B cell (primary cell): ENCODE results near the gene LGR5. TPM values are rescaled to one million over a fixed set of nuclear protein-coding genes. Genes with fewer than 3 reads are reported as not detected.

Source experiments
- ATAC-seq: fragments of 200-7000 bp; cut with Tn5 transposase; one replicate; pipeline ENCODE4 v1.10.0; 2021; ENCODE audit warnings: low read depth, mild to moderate bottlenecking, moderate number of reproducible peaks, moderate library complexity
- CTCF ChIA-PET: fragments of 350-600 bp; sonication (Branson Sonifier 250); formaldehyde crosslinking; loops from one replicate; lab custom pipeline; 2021; ENCODE audit warnings: antibody characterized with exemption, inconsistent platforms; lab: Charles Lee
- POLR2A ChIA-PET: fragments of 350-600 bp; sonication (Branson Sonifier 250); formaldehyde crosslinking; loops from one replicate; lab custom pipeline; 2021; ENCODE audit warnings: antibody characterized with exemption; lab: Charles Lee
- DNase-seq: peaks from one replicate; pipeline ENCODE4 v3.0.0; 2013
- H2AFZ ChIP-seq: 2 replicates; pipeline ENCODE4 v1.6.1; 2012; ENCODE audit warnings: mild to moderate bottlenecking, low read depth, low read length; ENCODE audit not compliant: insufficient read depth, poor library complexity, severe bottlenecking
- H3K27ac ChIP-seq, 2 donors: 1 replicate in 1 of 2; 2 replicates in 1 of 2; pipeline ENCODE4 v1.5.1; 2012 to 2013; ENCODE audit warnings: low read length in 2 of 2, mild to moderate bottlenecking in 2 of 2, moderate library complexity in 1 of 2
- H3K27me3 ChIP-seq, 4 experiments: fragments of 200-600 bp in 1 of 4; sonication (generic) in 1 of 4; replicated peaks in 1 of 4; 1 replicate in 2 of 4; 2 replicates in 2 of 4; pipeline versions ENCODE4 v1.6.1 to v1.7.0; 2013 to 2016; ENCODE audit warnings: low read length in 3 of 4, mild to moderate bottlenecking in 2 of 4, mixed read lengths in 1 of 4, moderate library complexity in 1 of 4; ENCODE audit not compliant: insufficient read depth in 4 of 4, control insufficient read depth in 3 of 4; ENCODE audit errors: control extremely low read depth in 1 of 4
- H3K36me3 ChIP-seq, 2 experiments: replicated peaks in 1 of 2; 1 replicate in 1 of 2; 2 replicates in 1 of 2; pipeline versions ENCODE4 v1.6.1 to v1.7.1; 2013; ENCODE audit warnings: low read length in 1 of 2; ENCODE audit not compliant: insufficient read depth in 2 of 2, control insufficient read depth in 1 of 2; ENCODE audit errors: control extremely low read depth in 1 of 2, extremely low read depth in 1 of 2
- H3K4me1 ChIP-seq, 2 donors: fragments of 200-600 bp in 1 of 2; sonication (generic) in 1 of 2; 1 replicate in 1 of 2; 2 replicates in 1 of 2; pipeline versions ENCODE4 v1.5.1 to v1.6.1; 2013 to 2017; ENCODE audit warnings: low read length in 2 of 2; ENCODE audit not compliant: control insufficient read depth in 2 of 2, insufficient read depth in 2 of 2
- H3K4me2 ChIP-seq: replicated peaks from 2 replicates; pipeline ENCODE3; 2012; ENCODE audit warnings: mild to moderate bottlenecking, low read depth, low read length; ENCODE audit not compliant: poor library complexity, severe bottlenecking
- H3K4me3 ChIP-seq, 5 experiments: fragments of 200-600 bp in 1 of 5; sonication (generic) in 1 of 5; 1 replicate in 3 of 5; 2 replicates in 2 of 5; pipeline versions ENCODE4 v1.5.1 to v1.7.0; 2011 to 2016; ENCODE audit warnings: low read length in 4 of 5, mild to moderate bottlenecking in 4 of 5, low read depth in 2 of 5, control low read depth in 1 of 5, moderate library complexity in 1 of 5; ENCODE audit not compliant: insufficient read depth in 1 of 5; ENCODE audit errors: control extremely low read depth in 1 of 5, extremely low read depth in 1 of 5
- H3K79me2 ChIP-seq: fragments of 200-600 bp; sonication (generic); one replicate; pipeline ENCODE4 v1.6.0; 2016; ENCODE audit warnings: low read length; ENCODE audit not compliant: control insufficient read depth, insufficient read depth
- H3K9ac ChIP-seq: fragments of 200-600 bp; sonication (generic); 2 replicates; pipeline ENCODE4 v1.6.1; 2017; ENCODE audit warnings: mild to moderate bottlenecking, low read length, moderate library complexity
- H3K9me3 ChIP-seq, 3 donors: one replicate each; pipeline versions ENCODE4 v1.6.1 to v1.7.1; 2013; ENCODE audit warnings: low read length in 2 of 3; ENCODE audit not compliant: control insufficient read depth in 2 of 3, insufficient read depth in 1 of 3; ENCODE audit errors: control extremely low read depth in 1 of 3
- H4K20me1 ChIP-seq: 2 replicates; pipeline ENCODE4 v1.6.0; 2012; ENCODE audit warnings: mild to moderate bottlenecking, low read length; ENCODE audit not compliant: insufficient read depth, control insufficient read depth, poor library complexity, severe bottlenecking
- H3K27ac Mint-ChIP-seq: one replicate; pipeline ENCODE4 v1.8.0; 2021; ENCODE audit warnings: mixed read lengths
- H3K27me3 Mint-ChIP-seq: one replicate; pipeline ENCODE4 v1.8.0; 2021; ENCODE audit warnings: mixed read lengths
- H3K4me1 Mint-ChIP-seq: one replicate; pipeline ENCODE4 v1.8.0; 2021; ENCODE audit warnings: mixed read lengths
- H3K4me3 Mint-ChIP-seq: one replicate; pipeline ENCODE4 v1.8.0; 2021; ENCODE audit warnings: mixed read lengths
- H3K9me3 Mint-ChIP-seq: one replicate; pipeline ENCODE4 v1.8.0; 2022; ENCODE audit warnings: mixed read lengths; ENCODE audit not compliant: insufficient read depth
- EZH2 ChIP-seq: IDR thresholded peaks from 2 replicates; pipeline ENCODE4 v1.6.1; 2012; ENCODE audit warnings: borderline replicate concordance, low read depth, mild to moderate bottlenecking, moderate library complexity, low read length; ENCODE audit not compliant: insufficient read depth, poor library complexity, severe bottlenecking
- WGBS: methylation state at CpG from one replicate; pipeline ENCODE4 v1.1.5; 2013; ENCODE audit warnings: missing lambda C conversion rate; ENCODE audit not compliant: insufficient coverage; 5-methylcytosine and 5-hydroxymethylcytosine counted together
- intact Hi-C: fragments of 100-400 bp; cut with micrococcal nuclease; formaldehyde crosslinking; loops from one replicate; pipeline ENCODE4 v1.10.0; 2022
- polyA plus RNA-seq: library from polyadenylated mRNA; depleted of rRNA; stranded (reverse); fragments of >200 nt; gene quantifications from 2 replicates; pipeline ENCODE4 v1.2.3, GENCODE V29; 2012
- total RNA-seq, 2 donors: library from RNA; stranded (reverse); fragments of 120-200 nt in 1 of 2; gene quantifications; 1 replicate in 1 of 2; 2 replicates in 1 of 2; pipeline versions ENCODE4 v1.2.3 to v1.2.4, GENCODE V29; 2013 to 2022
- TF ChIP-seq, protein P1 (sequence below): fragments of 200-600 bp; IDR thresholded peaks from one replicate; pipeline ENCODE4 v1.8.0; 2022; ENCODE audit warnings: antibody characterized with exemption, mild to moderate bottlenecking

Gene LGR5
- total and polyA plus RNA-seq, 2 donors (not counting 1 experiment from before 2014, with no cell fraction given) = 0.06 TPM; not detected in 1

GRCh38 chr12:71393625-71394024 is 46.0 kb upstream of the LGR5 start:
- Mint-ChIP-seq H3K4me3 (no peak overlapping the region), H3K4me1 (no peaks in the 10 kb centered on the region), H3K9me3 (no peaks in the 10 kb centered on the region), H3K27me3 (peaks cover 3% of the 10 kb centered on the region), H3K27ac (no peak overlapping the region)
- H3K27me3 ChIP-seq = no peaks in the 10 kb centered on the region
- H3K27ac ChIP-seq = no peak overlapping the region
- POLR2A ChIA-PET = no interaction called here
- no peak overlapping the region for H3K9ac ChIP-seq
- ATAC-seq = no peak
- H3K4me2 ChIP-seq = no peak overlapping the region
- intact Hi-C loops = no loop called here
- no peaks in the 10 kb centered on the region for H3K36me3 ChIP-seq
- no peaks in the 10 kb centered on the region for H3K79me2 ChIP-seq
- H2AFZ ChIP-seq = no peak overlapping the region
- TF ChIP-seq, protein P1, sequence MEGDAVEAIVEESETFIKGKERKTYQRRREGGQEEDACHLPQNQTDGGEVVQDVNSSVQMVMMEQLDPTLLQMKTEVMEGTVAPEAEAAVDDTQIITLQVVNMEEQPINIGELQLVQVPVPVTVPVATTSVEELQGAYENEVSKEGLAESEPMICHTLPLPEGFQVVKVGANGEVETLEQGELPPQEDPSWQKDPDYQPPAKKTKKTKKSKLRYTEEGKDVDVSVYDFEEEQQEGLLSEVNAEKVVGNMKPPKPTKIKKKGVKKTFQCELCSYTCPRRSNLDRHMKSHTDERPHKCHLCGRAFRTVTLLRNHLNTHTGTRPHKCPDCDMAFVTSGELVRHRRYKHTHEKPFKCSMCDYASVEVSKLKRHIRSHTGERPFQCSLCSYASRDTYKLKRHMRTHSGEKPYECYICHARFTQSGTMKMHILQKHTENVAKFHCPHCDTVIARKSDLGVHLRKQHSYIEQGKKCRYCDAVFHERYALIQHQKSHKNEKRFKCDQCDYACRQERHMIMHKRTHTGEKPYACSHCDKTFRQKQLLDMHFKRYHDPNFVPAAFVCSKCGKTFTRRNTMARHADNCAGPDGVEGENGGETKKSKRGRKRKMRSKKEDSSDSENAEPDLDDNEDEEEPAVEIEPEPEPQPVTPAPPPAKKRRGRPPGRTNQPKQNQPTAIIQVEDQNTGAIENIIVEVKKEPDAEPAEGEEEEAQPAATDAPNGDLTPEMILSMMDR = no peak
- no peak for TF ChIP-seq EZH2
- H4K20me1 ChIP-seq = no peaks in the 10 kb centered on the region
- no CpG with 5 or more reads among the region's 4 CpGs for WGBS
- DNase-seq = no peak
- no peak overlapping the region for H3K4me3 ChIP-seq
- CTCF ChIA-PET = no interaction called here
- no peaks in the 10 kb centered on the region for H3K4me1 ChIP-seq
- no peaks in the 10 kb centered on the region for H3K9me3 ChIP-seq

- POLR2A ChIA-PET = no interaction called here
- Mint-ChIP-seq H3K9me3 (no peaks in the 10 kb centered on the region), H3K27ac (no peak overlapping the region), H3K27me3 (peaks cover 9% of the 10 kb centered on the region), H3K4me1 (no peaks in the 10 kb centered on the region), H3K4me3 (no peak overlapping the region)
- no peak overlapping the region for H3K4me3 ChIP-seq
- no peaks in the 10 kb centered on the region for H3K4me1 ChIP-seq
- no peak overlapping the region for H3K4me2 ChIP-seq
- H3K79me2 ChIP-seq = no peaks in the 10 kb centered on the region
- no peak overlapping the region for H3K9ac ChIP-seq
- no peaks in the 10 kb centered on the region for H3K36me3 ChIP-seq
- H3K9me3 ChIP-seq = no peaks in the 10 kb centered on the region
- TF ChIP-seq, protein P1 = no peak
- no peak for TF ChIP-seq EZH2
- no peaks in the 10 kb centered on the region for H4K20me1 ChIP-seq
- H3K27ac ChIP-seq = no peak overlapping the region
- no CpG with 5 or more reads among the region's 1 CpG for WGBS
- peaks cover 0 to under 1% (median 0%) of the 10 kb centered on the region in 4 experiments for H3K27me3 ChIP-seq
- no peak for ATAC-seq
- intact Hi-C loops = no loop called here
- CTCF ChIA-PET = no interaction called here
- DNase-seq = no peak
- no peak overlapping the region for H2AFZ ChIP-seq
Measured at GRCh38 chr12:71397433-71397954, 42.1 kb upstream of the LGR5 start.
